AG09309 (cell line): ENCODE results near the gene ACLY.
A peak's percentile ranks its signal among the peaks of the same experiment; 100 is the strongest.

Experiments
- DNase-seq: peaks from one replicate; pipeline ENCODE4 v3.0.0-alpha.2; 2010; ENCODE audit warnings: low read depth
- H3K4me3 ChIP-seq: 2 replicates; pipeline ENCODE4 v1.5.1; 2011; ENCODE audit warnings: mild to moderate bottlenecking, low read depth, low read length, moderate library complexity; ENCODE audit not compliant: control insufficient read depth
- CTCF ChIP-seq: IDR thresholded peaks from 2 replicates; pipeline ENCODE4 v1.5.1; 2011; ENCODE audit warnings: mild to moderate bottlenecking, low read depth, low read length, inconsistent platforms; ENCODE audit not compliant: insufficient read depth, control insufficient read depth; ENCODE audit errors: missing control alignments

ACLY gene

GRCh38 chr17:41893384-41893783, 25.4 kb downstream of the ACLY start:
- no peak for TF ChIP-seq CTCF
- no peak for DNase-seq
- H3K4me3 ChIP-seq = no peak overlapping the region

- no peak for DNase-seq
- no peak overlapping the region for H3K4me3 ChIP-seq
- no peak for TF ChIP-seq CTCF
These were observed 26.8 kb downstream of the ACLY start for GRCh38 chr17:41892021-41892376.

- DNase-seq = no peak
- no peak overlapping the region for H3K4me3 ChIP-seq
- TF ChIP-seq CTCF = no peak
These were observed 27.4 kb downstream of the ACLY start for GRCh38 chr17:41891135-41892020.

- no peak overlapping the region for H3K4me3 ChIP-seq
- no peak for TF ChIP-seq CTCF
- DNase-seq = no peak
These were observed 30.3 kb downstream of the ACLY start for GRCh38 chr17:41888332-41888965.

GRCh38 chr17:41885733-41886132, 33.0 kb downstream of the ACLY start:
- DNase-seq = no peak
- TF ChIP-seq CTCF = peak; percentile 19

GRCh38 chr17:41882756-41883155, 36.0 kb downstream of the ACLY start:
- DNase-seq = no peak
- no peak for TF ChIP-seq CTCF
- no peak overlapping the region for H3K4me3 ChIP-seq

More at GRCh38 chr17:41885733-41886132, 33.0 kb downstream of the ACLY start:
- H3K4me3 ChIP-seq = no peak overlapping the region
